GM21576 (cell line): Measurements from ENCODE around the gene PYGB.

ENCODE experiments used
- ATAC-seq: cut with Tn5 transposase; IDR thresholded peaks from one replicate; pipeline ENCODE4 v1.9.1; 2021; ENCODE audit warnings: mild to moderate bottlenecking, moderate library complexity; ENCODE audit not compliant: unreplicated experiment

PYGB gene

GRCh38 chr20:25215521-25215920, 32.4 kb upstream of the PYGB start:
- no peak for ATAC-seq

GRCh38 chr20:25216199-25216945, 31.5 kb upstream of the PYGB start:
- ATAC-seq = no peak

- ATAC-seq = no peak
Measured at GRCh38 chr20:25217161-25218108, 30.4 kb upstream of the PYGB start.

- ATAC-seq = no peak
Measured at GRCh38 chr20:25218109-25218486, 29.8 kb upstream of the PYGB start.

GRCh38 chr20:25218492-25218891, 29.4 kb upstream of the PYGB start:
- no peak for ATAC-seq

GRCh38 chr20:25219365-25219764, 28.5 kb upstream of the PYGB start:
- ATAC-seq = no peak

- no peak for ATAC-seq
Measured at GRCh38 chr20:25220021-25220730, 27.7 kb upstream of the PYGB start.

GRCh38 chr20:25220810-25221591, 26.9 kb upstream of the PYGB start:
- no peak for ATAC-seq

GRCh38 chr20:25221592-25222460, 26.1 kb upstream of the PYGB start:
- ATAC-seq = no peak

GRCh38 chr20:25222461-25223178, 25.3 kb upstream of the PYGB start:
- ATAC-seq = no peak

GRCh38 chr20:25223179-25223661, 24.7 kb upstream of the PYGB start:
- ATAC-seq = no peak

- ATAC-seq = no peak
Measured at GRCh38 chr20:25223765-25224720, 23.8 kb upstream of the PYGB start.

GRCh38 chr20:25224941-25225340, 22.9 kb upstream of the PYGB start:
- no peak for ATAC-seq

GRCh38 chr20:25225642-25226432, 22.0 kb upstream of the PYGB start:
- ATAC-seq = no peak

GRCh38 chr20:25226433-25227316, 21.2 kb upstream of the PYGB start:
- ATAC-seq = no peak

- ATAC-seq = no peak
Measured at GRCh38 chr20:25227317-25227831, 20.5 kb upstream of the PYGB start.
